DLD1 (cell line): Measurements from ENCODE around the gene DNAJB8.

Source experiments
- in situ Hi-C: cut with HindIII; loops from 2 replicates; pipeline ENCODE4 v1.10.0; 2017; ENCODE audit warnings: low sequenced_read_pairs

The DNAJB8 gene

GRCh38 chr3:128468285-128468790 lies 1.6 kb upstream of the DNAJB8 start:
- in situ Hi-C loops = no loop called here

- in situ Hi-C loops = no loop called here
Measured at GRCh38 chr3:128464702-128465101, 2.0 kb downstream of the DNAJB8 start.

DNA sequence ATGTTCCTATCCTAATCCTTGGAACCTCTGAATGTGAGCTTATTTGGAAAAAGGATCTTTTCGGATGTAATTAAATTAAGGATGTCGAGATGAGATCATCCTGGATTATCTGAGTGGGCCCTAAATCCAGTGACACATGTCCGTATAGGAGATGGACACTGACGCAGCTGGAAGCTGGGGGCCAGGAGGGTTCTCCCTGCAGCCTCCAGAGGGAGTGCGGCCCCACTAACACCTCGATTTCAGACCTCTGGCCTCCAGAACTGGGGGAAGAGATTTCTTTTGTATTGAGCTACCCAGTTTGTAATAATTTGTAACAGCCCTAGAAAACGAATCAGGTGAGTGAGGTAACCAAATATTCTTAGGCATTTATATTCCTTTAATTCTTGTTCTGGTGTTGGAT lies 2.5 kb downstream of the DNAJB8 start:
- in situ Hi-C loops = no loop called here

DNA sequence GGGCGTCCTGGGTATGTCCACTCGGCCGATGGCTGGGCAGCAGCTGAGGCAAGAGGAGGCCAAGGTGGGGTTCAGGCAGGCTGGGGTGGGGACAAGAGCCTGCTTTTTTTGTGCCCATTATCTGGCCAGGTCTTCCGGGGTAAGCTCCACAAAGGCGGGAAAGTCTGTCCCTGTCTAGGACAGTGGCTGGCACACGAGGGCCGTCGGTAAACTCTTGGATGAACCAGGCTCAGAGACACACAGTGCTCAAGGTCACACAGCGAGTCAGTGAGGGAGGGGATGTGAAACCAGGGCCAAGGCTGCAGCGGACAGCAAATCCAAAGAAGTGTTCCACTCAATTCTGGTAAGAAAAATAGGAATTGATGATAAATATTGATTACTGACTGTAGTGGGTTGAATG lies 2.9 kb downstream of the DNAJB8 start:
- in situ Hi-C loops = no loop called here

- in situ Hi-C loops = no loop called here
Measured at GRCh38 chr3:128463354-128463753, 3.3 kb downstream of the DNAJB8 start.

DNA sequence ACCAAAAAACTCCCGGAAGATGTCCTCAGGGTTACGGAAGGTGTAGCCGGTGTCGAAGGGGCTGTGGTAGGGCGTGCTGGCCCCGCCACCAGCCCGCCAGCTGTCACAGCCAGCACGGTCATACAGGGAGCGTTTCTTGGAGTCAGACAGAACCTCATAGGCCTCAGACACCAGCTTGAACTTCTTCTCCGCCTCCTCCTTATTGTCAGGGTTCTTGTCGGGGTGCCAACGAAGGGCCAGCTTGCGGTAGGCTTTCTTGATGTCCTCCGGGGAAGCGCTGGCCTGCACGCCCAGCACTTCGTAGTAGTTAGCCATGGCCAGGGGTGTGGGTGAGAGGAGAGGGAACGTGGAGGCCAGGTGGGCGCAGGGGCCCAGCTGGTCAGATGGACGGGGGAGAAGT lies 3.8 kb downstream of the DNAJB8 start:
- in situ Hi-C loops = no loop called here

DNA sequence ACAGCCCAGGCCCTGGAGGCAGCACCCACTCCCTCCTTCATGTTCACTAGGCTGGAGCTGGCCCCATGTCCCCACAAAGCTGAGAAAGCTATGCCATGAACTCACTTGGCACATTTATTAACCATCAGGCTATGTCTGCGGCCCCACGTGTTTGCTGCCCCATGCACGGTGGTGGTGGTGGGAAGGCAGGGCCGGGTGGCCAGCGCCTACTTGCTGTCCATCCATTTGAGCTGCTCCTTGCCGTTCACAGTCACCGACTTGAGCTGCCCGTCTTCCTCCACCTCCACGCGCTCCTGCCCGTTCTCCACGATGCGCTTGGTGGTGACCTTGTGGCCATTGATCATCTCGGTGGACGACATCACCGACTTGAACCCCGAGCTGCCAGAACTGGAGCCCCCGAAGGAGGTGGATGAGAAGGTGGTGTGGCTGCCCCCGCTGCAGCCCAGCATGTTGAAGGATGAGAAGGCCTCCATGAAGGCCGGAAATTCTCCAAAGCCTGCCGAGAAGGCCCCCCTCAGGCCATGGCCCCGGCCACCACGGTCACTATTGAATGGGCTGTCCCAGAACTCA lies 4.3 kb downstream of the DNAJB8 start:
- in situ Hi-C loops = no loop called here

- in situ Hi-C loops = no loop called here
Measured at GRCh38 chr3:128461731-128462130, 5.0 kb downstream of the DNAJB8 start.

- in situ Hi-C loops = no loop called here
Measured at GRCh38 chr3:128459461-128459820, 7.2 kb downstream of the DNAJB8 start.

DNA sequence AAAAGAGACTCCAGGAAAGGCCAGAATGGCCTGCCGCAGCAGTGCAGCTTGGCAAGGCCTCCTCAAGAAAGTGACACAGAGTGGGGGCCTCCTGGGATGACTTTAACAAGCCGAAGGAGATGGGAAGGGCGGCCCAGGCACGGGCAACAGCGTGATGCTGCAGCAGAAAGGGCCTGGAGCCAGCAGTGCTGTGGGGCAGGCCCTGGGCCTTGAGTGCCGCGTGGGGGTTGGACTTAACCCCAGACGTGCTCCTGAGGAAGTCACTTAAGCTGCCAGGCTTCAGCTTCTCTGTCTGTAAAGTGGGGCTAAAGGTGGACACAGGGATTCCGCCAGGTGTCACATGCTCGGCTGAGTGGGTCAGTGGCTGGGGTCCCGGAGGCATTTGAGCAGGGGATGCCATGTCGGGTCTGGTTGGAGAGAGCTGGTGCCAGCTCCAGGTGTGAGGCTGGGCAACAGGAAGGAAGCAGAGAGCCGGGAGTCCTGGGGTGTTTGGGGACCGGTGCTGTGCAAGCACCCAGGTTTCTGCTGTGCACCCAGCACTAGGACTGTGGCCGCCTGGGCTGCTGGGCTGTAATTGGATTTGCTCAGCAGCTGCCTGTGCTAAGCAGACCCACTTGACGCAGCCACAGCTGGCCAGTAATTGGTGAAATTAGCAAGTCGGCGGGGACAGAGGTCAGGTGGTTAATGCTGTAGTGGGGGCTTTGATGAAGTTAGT lies 7.8 kb downstream of the DNAJB8 start:
- in situ Hi-C loops = no loop called here

DNA sequence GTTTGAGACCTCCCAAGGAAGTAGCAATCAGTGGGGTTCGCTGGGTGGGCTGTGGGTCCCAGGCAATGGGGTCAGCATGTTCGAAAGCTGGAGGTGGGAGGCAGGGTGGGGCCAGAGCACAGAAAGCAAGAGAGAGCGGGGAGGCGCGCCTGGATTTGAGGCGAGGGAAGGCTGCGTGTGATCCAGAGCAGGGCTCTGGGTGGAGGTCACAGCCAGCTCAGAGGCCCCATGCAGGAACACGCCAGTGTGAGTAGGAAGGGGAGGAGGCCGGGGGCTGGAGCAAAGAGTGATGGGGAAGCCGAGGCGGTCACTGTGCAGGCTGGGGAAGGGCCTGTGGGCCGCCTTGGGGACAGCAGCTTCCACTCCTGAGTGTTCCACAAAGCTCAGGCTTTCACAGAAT lies 8.8 kb downstream of the DNAJB8 start:
- in situ Hi-C loops = no loop called here

DNA sequence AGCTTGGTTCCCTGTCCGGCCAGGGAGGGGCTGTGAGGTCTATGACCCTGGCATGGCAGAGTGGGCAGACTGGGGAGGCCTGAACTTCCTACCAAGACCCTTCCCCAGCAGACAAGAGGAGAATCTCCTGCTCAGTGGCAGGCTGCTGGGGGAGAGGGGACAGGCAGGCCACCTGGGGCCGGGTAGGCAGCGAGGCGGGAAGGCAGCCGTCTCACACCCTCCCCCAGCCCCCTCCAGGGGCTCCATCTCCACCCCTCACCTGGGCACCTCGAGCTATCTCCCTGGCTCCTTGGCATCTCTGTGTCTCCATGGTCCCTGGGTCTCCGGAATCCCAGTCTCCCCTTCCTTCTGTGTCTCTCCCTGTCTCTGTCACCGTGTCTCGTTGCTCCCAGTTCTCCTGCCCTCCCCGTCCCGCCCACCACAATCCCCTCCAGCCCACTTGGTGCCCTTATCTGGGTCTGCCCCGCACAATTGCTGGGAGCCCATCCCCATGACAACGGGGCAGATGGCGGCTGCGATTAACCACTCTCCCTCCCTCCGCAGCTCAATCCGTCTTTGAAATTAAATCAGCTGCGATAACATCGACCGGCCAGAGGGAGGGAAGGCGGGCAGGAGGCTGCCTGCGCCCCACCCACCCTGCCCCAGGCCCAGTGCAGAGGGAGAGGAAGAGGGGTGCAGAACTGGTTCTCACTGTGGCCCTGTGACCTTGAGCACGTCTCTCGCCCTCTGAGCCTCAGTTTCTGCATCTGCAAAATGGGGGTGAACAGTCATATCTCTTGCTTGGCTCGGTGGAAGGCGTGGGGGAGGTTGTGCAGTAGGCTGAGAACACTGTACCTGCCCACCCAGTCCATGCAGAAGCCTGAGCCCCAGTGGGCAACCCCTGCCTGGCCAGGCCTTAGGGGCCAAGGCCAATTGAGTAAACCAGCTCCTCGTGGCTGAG lies 9.6 kb downstream of the DNAJB8 start:
- in situ Hi-C loops = no loop called here

DNA sequence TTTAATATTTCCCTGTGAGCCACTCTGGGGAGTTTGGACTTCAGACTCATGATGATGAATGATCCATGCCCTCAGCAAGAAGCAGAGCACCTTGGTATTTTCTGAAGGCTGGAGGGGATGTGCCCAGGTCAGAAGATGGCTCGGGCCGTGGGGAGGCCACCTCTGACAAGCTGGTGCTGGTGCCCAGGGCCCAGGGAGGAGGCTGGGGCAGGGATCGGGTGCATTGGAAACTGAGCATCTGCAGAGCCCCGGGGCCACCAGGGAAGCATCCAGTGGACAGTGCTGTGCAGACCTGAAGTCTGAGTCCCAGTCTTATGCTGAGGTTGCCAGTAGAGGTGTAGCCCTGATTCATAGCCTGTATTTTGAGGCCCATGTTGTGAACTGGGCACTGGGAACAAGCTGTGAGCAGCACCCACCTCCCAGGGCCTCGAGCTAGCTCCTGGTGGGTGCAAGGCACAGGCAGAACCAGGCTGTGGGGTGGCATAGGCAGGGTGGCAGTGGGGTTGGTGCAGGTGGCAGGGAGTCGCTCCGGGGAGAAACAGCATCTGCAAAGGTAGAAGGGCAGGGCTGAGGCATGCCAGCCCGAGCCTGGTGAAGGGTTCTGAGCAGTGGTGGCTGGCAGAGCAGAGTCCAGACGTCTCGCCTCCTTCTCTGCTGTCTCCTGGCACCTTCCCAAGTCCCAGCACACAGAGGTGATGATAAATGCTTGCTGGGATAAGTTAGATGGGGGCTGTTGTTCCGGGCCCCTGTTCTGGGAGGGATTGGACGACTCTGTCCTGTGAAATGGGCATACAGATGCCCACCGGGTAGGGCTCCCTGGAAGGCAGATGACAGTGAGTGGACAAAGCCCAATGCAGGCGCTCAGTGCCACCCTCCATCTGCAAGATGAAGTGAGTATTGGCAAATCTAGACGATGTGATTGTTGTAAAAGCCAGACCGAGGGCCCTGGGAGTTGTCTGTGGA lies 10.6 kb downstream of the DNAJB8 start:
- in situ Hi-C loops = no loop called here

- in situ Hi-C loops = no loop called here
Measured at GRCh38 chr3:128455116-128455515, 11.6 kb downstream of the DNAJB8 start.

DNA sequence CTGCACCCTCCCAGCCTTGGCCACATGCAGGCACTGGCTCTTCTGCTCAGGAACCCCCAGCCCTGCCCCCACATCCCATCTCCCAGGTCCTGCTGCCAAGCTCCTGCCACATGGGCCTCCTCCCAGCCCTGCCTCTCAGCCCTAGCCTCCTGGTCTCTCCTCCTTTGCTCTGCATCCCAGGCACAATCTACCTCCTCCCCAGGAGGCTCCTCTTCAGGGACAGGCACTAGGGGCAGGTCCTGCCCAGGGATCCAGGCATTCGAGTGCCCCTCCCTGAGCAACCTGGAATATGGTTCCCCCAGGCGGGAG lies 12.4 kb downstream of the DNAJB8 start:
- in situ Hi-C loops = no loop called here

- in situ Hi-C loops = no loop called here
Measured at GRCh38 chr3:128453501-128454309, 13.0 kb downstream of the DNAJB8 start.

DNA sequence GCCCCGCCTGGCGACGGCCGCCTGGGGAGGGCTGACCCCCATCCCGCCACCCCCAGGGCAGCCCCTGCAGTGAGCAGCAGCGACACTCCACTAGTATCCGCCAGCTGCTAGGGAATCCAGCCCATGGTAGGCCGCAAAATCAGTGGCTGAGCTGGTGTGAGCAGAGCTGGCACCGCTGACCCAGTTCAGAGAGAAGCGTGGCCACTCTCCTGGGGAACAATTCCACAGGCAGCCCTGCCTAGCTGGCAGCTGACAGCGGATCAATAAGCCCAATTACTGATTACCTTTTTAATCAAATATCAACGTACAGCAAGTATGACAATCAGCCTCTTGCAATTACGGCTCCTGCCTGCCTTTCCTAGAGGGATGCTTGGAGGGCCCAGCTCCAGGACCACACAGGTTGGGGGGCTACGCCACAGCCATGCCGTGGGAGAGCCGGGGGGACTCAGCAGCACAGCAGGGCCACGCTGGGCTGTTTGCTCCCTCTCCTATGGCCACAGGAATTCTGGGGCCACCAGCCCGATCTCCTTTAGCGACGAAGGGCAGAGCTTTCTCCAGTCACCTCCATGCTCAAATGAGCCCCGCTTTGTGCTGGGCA lies 13.9 kb downstream of the DNAJB8 start:
- in situ Hi-C loops = no loop called here

GRCh38 chr3:128452120-128452519 lies 14.6 kb downstream of the DNAJB8 start:
- in situ Hi-C loops = no loop called here

DNA sequence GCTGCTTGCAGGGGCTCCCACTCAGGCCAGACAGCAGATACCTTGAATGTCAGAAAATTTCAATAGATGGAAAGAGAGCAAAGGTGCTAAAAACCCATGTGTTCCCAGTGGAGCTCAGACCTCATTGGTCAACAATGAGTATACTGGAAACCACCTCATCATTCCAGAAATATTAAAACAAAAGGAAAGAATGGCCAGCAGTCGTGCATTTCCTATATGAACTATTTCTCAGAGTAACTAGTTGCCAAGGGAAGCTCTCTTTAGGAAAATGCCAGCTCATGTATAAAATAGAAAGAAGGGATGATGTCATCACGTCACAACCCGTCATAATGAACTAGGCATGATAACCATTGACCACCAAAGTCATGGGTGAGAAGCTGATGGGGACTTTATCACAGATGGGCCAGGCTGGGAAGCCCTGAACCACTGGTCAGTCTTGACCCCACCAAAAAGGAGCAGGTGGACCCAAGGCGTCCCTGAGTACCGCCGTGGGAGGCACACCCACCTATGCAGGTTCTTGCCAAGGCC lies 17.5 kb downstream of the DNAJB8 start:
- in situ Hi-C loops = no loop called here
